C4-2B (cell line): ENCODE results near the gene MGST2.

Experiments
- ZFX ChIP-seq: fragments of 450-650 bp; IDR thresholded peaks from 2 replicates; pipeline ENCODE4 v1.6.1; 2017
- TF ChIP-seq, protein P1 (sequence below): fragments of 450-650 bp; conservative IDR thresholded peaks from 2 replicates; pipeline ENCODE4 v1.5.1; 2017; ENCODE audit warnings: mild to moderate bottlenecking

- no peak for TF ChIP-seq ZFX
- TF ChIP-seq, protein P1, sequence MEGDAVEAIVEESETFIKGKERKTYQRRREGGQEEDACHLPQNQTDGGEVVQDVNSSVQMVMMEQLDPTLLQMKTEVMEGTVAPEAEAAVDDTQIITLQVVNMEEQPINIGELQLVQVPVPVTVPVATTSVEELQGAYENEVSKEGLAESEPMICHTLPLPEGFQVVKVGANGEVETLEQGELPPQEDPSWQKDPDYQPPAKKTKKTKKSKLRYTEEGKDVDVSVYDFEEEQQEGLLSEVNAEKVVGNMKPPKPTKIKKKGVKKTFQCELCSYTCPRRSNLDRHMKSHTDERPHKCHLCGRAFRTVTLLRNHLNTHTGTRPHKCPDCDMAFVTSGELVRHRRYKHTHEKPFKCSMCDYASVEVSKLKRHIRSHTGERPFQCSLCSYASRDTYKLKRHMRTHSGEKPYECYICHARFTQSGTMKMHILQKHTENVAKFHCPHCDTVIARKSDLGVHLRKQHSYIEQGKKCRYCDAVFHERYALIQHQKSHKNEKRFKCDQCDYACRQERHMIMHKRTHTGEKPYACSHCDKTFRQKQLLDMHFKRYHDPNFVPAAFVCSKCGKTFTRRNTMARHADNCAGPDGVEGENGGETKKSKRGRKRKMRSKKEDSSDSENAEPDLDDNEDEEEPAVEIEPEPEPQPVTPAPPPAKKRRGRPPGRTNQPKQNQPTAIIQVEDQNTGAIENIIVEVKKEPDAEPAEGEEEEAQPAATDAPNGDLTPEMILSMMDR: no peak
Measured at GRCh38 chr4:139660568-139661043, 5.0 kb upstream of the MGST2 start.
